ENCODE data around the gene DLL1.

Gene DLL1

DNA sequence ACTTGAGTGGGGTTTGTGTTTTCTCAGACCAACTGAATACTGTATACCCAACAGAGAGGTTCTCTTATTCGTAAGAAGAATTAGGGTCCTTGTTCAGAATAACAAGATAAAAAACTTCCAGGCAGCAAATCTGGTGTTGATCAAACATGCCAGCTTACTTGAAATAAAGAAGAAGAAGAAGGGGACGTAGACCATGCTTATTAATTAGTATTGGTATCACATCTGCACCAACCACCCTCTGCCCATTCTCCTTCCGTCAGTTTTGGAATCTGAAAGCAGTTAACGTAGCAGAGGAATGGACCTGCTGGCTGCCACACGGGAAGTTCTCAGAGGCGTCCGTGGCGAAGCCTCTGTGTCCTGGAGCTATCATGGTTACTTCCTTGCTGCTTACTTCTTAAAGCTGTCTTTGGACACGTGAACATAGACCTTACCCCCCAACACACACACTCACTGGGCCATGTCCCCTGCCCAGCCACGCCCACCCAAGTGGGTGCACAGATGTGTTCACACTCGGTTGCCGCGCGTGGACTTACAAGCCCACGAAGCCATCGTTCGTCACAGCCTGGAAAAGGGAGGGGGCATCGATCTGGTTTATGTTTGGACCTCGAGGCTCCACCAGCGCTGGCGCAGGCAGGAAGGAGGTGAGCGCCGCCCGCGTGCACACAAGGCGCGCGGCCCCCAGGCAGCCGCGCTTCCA, 4.1 kb upstream of the DLL1 start:
- no peak for DNase-seq

DNA sequence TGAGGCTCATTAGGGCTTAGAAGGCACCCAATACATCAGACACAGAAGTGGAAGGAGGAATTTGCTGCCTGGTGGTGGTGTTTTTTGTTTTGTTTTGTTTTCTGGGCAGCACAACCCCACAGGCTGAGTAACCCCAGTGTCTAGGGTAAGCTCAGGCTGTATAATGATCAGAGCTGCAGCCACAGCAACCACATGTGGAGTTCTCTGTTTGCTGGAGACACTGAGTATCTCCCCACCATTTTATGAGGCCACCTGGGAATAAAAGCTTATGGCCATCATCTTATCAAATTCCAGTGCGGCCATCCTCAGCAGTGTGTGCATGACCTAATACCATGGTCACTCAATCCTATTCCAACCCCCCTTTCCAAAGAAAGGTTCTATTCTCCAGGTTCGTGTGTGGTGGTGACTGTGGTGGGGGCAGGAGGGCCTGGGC, 3.4 kb upstream of the DLL1 start:
- no peak for DNase-seq

GRCh38 chr6:170293341-170294231, 2.7 kb upstream of the DLL1 start:
- no peak for DNase-seq

DNA sequence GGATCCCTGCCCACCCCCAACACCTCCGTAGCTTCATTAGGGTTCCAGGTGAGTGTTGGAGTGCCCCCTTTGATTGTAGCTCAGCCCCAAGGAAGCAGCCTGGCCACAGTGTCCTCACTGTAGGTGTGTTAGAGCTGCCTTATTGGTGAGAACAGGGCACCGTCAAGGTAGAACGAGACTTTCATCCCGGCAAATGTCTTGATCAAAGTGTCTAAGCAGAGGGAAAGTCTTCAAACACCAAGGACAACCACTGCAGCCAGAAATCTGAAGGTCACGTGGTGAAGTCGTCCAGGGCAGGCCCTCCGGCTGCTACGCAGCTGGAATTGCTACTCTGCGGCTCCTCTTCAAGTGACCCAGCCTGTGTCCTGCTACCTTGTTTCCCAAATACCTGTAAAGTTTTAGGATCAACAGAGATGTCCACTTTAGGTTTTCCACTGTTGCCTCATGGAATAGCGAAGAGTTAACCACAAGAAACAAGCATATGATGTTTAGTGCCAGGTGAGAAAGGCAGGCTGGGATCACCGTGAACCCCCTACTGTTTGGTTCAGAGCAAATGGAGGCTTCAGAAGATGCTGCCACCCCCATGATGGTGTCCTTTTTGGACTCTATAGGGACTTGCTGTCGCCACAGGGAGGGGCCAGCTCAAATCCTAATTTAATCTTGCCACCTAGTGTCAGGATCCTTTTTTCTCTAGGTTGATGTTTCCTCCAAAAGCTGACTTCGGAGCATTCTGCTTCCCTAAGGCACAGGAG, 1.7 kb upstream of the DLL1 start:
- no peak for DNase-seq

DNA sequence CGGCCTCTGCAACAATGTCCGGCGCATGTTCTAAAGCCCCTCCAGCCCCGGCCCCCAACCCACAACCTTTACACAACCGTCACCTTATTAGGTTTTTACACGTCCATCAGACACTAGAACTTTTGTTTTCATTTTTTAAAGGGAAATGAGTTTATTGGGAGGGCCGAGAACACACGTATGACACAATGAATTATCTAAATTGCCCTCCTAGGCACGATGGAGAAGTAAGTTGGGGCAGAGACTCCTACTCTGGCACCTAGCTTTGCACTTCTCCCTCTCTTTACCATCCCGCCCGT, 1.2 kb upstream of the DLL1 start:
- DNase-seq = no peak

- DNase-seq = no peak
Observed at GRCh38 chr6:170291271-170292110, 613 bp upstream of the DLL1 start.

GRCh38 chr6:170289951-170290295, 955 bp downstream of the DLL1 start:
- no peak for DNase-seq

GRCh38 chr6:170289180-170289931, 1.5 kb downstream of the DLL1 start:
- no peak for DNase-seq

GRCh38 chr6:170288852-170289179, 2.1 kb downstream of the DLL1 start:
- no peak for DNase-seq

- no peak for DNase-seq
Observed at GRCh38 chr6:170288091-170288631, 2.7 kb downstream of the DLL1 start.

DNA sequence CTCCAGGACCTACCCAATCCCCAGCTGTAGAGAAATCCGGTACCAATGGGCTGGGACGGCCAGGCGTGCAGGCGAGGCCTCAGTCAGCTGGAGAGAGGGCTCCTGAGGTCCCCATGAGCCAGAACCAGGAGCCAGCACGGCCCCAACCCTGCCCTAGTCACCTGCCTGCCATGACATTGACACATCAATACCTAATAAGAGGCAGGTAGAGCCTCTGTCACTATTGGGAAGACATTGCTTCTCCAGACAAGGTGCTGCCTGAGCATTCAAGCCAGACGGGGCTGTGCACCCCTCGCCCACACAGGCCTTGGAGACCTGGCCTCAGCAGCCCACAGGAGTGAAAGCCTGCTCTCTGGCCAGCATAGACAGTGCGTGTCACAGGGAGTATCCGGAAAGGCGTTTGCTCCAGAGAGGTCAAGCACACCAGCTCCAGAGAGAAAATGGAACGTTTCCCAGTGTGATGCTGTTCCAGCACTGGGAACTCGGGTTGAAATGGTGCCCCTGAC, 3.5 kb downstream of the DLL1 start:
- DNase-seq = no peak

GRCh38 chr6:170286934-170287265, 4.0 kb downstream of the DLL1 start:
- DNase-seq = no peak

DNA sequence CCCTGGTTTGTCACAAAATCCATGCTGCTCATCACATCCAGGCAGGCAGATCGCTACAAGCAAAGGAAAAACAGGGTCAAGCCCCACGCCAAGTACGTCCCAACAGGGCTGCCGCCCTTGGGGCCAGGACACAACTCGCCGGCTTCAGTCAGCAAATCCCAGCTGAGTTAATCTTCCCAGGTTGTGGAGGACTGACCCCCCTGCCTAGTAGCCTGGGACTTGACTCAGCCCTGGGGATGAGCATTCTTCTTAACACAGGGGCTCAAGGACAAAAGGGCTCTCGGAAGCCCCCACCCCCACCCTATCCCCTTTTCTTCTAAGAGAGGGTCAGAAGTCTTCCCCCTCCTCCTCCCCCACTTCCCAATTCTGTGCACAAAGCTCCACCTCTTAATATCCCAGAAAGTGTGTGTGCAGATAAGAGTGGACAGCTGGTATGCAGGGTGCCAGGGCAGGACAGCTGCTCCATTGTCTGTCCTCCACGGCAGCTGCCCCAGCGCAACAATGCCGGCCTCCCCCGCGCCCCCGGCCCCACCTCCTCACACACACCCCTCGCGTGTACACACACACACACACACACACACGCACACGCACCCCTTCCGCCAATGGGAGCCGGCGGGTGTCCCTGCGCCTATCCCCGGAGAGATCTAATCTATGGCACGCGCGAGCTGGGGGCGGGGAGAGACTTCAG, 4.5 kb downstream of the DLL1 start:
- no peak for DNase-seq

- no peak for DNase-seq
Observed at GRCh38 chr6:170285482-170285881, 5.4 kb downstream of the DLL1 start.

- no peak for DNase-seq
Observed at GRCh38 chr6:170284866-170285469, 5.9 kb downstream of the DLL1 start.

- DNase-seq = no peak
Observed at GRCh38 chr6:170284126-170284773, 6.6 kb downstream of the DLL1 start.

DNA sequence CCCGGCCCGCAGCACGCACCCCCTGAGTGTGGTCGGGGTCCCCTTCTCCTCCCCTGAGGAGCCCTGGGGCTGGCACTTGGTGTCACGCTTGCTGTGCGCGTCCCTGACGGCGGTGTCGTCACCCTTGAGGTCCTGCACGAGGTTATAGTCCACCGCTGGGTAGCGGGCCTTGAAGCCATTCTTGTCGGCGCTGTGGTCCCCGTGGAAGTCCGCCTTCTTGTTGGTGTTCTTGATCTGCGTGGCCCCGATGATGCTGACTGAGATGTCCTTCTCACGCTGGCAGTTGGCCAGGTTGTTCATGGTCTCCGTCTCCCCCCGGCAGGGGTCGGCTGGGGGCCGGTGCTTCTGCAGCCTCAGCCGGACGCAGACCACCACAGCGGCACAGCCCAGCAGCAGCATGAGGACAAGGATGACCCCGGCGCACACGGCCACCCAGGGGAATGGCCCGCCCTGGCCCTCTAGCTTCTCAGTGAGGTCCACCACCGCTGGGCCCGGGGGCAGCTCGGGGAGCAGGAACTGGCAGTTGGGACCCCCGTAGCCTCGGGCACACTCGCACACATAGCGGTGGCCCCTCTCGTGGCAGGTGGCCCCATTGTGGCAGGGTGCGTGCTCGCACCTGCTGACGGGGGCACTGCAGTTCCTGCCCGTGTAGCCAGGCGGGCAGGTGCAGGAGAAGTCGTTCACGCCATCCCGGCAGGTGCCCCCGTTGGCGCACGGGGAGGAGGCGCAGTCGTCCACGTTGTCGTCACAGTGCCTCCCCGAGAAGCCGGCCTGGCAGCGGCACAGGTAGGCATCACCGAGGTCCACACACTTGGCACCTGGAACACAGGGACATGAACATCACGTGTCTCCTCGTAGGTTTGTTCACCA, 7.4 kb downstream of the DLL1 start:
- DNase-seq = no peak

DNA sequence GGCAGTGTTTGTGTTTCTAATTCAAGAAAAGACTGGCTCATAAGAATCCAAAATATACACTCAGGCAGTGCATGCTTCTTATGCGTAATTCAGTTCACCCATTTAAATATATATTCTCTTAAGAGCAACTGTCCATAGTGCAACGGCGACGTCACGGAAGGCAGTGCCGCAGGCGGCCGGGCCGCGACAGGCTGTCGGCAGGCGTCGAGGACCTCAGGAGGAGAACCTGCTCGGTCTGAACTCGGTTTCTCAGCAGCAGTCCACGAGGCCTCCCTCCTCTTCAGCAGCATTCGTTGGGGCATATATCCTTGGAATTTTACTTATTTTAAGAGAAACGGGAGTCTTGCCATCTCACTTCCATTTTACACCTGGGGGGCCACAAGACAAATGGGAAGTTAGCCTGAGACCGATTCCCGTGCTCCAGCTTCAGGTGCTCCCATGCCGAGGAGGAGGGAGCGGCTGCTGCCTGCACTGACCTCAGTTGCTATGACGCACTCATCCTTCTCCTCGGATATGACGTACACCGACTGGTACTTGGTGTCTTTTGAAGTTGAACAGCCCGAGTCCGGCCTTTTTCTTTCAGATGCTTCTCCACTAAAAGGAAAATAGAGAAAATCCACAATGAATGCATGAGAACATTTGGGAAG, 8.2 kb downstream of the DLL1 start:
- DNase-seq = no peak

Measured in NCI-H446 (cell line).